GM19240 (cell line): Measurements from ENCODE around the gene PTPRF.
A peak's percentile ranks its signal among the peaks of the same experiment; 100 is the strongest.
"Not testable (repeated sequence)": the region's sequence is repeated elsewhere in the genome, so short reads cannot be mapped to it uniquely, and the experiment has no call there.

Experiments used
- DNase-seq: peaks from one replicate; pipeline ENCODE4 v3.0.0; 2011; ENCODE audit warnings: low spot score; ENCODE audit not compliant: insufficient read length

PTPRF gene

DNA sequence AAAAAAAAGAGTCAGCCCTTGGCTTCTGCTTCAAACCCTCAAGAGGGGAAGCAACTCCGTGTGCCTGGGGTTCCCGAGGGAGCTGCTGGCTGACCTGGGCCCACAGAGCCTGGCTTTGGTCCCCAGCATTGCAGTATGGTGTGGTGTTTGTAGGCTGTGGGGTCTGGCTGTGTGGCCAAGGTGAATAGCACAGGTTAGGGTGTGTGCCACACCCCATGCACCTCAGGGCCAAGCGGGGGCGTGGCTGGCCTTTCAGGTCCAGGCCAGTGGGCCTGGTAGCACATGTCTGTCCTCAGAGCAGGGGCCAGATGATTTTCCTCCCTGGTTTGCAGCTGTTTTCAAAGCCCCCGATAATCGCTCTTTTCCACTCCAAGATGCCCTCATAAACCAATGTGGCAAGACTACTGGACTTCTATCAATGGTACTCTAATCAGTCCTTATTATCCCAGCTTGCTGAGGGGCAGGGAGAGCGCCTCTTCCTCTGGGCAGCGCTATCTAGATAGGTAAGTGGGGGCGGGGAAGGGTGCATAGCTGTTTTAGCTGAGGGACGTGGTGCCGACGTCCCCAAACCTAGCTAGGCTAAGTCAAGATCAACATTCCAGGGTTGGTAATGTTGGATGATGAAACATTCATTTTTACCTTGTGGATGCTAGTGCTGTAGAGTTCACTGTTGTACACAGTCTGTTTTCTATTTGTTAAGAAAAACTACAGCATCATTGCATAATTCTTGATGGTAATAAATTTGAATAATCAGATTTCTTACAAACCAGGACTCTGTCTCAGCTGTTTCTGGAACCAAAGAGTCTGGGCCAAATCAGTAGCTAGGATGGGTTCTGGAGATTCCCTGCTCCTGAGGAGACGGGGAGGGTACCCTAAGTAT lies 92.5 kb downstream of the PTPRF start:
- no peak for DNase-seq

DNA sequence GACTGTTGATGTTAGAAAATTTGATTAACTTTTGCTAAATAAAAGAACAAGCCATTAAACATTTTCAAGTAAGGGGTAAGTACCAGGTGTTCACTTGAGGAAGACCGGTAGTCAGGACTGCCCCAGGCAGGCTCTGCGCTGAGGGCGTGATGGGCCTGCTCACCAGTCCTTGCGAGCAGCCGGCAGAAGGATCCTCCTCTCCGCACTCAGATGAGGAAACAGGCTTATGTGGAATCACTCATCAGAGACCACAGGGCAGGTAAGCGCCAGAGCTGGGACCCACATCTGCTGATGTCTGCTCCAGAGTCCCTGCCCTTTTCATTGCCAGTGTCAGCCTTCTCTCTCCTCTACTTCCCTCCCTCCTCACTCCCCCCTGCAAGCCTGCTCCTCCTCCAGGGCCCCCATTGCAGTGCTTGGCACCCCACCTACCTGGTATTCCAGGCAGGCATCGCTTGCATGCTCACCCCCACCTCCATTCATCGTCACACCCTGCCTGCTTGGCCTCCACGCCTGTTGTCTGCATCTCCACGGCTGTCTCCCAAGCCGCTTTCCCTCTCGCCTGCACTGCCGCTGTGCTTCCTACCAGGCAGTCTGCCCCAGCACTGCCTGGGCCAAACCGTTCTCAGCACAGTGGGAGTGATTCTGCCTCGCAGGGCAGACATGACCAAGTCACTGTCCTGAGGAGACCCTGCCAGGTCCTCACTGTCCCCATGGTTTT lies 94.5 kb downstream of the PTPRF start:
- no peak for DNase-seq

DNA sequence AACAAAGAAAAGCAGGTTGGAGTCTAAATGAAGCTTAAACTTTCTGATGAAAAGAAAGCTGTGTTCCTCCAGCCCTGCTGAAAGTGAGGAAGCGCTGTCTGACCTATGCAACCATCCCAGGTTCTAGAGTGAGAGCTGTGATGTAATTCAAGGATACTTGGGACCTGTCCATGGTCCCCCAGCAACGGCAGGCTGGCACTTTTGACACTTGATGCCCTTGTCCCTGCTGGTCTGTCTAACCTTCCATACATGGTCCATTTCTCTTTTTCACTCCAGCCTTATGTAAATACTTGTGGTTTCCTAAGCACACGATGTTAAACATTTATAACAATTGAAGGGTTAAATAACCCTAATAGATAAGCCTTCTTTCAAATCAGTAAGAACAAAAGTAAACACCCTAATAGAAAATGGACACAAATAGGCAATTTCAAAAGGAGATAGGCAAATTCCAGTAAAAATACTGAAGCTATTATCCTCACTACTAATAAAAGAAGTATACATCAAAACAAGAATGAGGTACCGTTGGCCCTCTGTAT lies 101.5 kb downstream of the PTPRF start:
- no peak for DNase-seq

DNA sequence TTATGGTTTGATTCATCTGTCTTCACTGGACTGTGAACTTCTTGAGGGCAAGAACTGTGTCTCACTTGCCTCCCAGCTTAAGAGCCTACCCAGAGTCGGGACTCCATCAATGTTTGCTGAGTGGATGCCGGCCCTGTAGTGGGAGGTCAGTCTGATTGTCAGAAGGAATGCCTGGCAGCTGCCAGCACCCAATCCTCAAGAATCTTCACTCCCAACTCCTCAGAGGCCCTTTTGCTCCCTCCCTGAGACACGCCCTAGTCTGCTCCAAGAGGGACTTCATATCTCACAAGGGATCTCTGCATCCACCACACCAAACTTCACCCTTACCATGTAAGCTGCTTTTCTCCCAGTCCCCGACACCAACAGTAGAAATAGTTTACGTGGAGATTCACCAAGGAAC lies 104.0 kb downstream of the PTPRF start:
- DNase-seq, result no peak

DNA sequence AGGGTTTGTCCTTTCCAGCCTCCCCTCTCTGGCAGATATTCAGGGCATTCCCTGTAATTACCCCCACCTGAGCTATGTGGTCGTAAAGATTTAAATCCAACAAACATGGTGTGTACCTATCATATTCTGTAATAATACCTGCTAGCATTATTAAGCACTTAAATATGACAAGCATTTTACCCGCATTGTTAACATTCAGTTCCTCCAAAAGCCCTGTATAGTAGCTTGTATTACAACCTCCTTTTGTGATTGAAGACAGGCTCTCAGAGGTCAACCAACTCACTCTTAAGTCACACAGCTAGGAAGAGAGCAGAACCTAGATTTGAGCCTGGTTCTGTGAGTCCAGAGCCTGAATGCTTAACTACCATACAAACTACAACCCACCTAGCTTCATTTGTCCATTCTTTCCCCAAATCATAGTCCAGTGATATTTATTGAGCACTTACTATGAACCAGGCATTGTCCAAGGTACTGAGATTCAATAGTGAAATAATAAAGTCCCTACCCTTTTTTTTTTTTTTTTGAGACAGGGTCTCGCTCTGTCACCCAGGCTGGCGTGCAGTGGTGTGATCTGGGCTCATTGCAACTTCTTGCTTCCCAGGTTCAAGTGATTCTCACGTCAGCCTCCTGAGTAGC lies 105.4 kb downstream of the PTPRF start:
- no peak for DNase-seq

DNA sequence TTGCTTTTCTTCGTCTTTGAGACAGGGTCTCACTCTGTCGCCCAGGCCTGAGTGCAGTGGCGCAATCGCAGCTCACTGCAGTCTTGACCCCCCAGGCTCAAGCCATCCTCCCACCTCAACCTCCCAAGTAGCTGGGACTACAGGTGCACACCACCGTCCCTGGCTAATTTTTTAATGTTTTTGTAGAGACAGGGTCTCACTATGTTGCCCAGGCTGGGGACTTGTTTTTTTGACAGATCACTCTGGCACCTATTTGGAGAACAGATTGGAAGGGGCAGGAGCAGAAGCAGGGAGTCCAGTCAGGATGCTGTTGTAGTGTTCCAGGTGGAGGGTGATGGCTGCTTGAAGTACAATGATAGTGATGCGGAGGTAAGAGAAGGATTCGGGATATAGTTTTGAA lies 106.6 kb downstream of the PTPRF start:
- no peak for DNase-seq

DNA sequence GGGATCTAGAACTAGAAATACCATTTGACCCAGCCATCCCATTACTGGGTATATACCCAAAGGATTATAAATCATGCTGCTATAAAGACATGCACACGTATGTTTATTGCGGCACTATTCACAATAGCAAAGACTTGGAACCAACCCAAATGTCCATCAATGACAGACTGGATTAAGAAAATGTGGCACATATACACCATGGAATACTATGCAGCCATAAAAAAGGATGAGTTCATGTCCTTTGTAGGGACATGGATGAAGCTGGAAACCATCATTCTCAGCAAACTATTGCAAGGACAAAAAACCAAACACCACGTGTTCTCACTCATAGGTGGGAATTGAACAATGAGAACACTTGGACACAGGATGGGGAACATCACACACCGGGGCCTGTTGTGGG lies 107.7 kb downstream of the PTPRF start:
- DNase-seq, result not testable (repeated sequence)

DNA sequence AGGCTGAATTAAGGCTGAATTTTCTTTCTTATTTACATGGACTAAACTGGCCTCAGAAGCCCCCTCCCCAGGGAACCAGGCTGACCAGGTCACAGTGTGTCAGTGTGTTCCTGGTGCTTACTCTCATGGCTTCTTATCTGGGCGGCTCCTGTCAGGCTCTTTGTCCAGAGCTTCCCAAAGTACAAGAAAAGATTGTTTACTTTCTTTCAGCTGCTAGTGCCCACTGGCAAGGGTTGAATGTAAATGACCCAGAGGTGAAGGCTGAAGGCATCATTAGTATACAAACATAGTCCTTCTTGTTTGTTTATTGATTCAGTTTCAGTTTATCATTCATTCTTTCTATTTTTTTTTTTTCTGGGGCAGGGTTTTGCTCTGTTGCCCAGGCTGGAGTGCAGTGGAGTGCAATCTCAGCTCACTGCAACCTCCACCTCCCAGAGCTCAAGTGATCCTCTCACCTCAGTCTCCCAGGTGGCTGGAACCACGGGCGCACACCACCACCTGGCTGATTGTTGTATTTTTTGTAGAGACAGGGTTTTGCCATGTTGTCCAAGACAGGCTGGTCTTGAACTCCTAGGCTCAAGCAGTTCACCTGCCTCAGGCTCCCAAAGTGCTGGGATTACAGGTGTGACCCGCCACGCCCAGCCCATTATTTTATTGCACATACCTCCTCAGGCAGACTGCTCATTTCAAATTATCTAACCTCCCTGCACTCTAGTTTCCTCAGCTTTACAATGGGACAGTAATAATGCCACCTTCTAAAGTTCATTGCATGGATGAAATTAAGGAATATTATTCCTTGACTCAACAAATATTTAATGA lies 109.5 kb downstream of the PTPRF start:
- DNase-seq, result no peak

DNA sequence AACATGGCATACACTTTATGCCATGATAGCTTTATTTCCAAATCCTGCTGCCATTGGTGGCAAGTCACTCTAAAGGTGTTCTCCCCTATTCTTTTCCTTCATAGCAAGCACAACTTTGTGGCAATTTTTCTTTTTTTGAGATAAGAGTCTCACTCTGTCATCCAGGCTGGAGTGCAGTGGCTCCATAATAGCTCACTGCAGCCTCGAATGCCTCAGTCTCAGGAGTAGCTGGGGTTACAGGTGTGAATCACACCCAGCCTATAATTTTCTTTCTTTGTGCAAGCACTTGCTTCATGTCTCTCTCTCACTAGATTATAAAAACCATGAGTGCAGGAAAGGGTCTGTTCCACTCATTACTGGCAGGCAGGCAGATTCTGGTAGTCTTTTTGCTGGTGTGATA lies 113.9 kb downstream of the PTPRF start:
- DNase-seq, result no peak

DNA sequence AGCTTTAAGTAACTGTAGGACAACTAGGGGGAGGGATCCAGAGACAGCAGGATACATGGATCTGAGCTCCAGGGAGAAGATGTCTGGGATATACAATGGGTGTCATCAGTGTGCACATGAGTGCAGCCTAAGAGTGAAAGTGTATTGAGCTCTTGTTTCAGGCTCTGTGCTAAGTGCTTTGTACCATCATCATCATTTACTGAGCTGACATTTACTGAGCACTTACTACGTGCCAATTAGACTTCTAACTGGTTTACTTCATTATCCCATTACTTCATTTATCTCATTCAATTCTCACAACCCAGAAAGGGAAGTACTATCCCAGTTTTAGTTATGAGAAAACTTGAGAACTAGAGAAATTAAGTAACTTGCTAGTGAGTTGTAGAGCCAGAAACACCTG lies 114.8 kb downstream of the PTPRF start:
- DNase-seq, result no peak

DNA sequence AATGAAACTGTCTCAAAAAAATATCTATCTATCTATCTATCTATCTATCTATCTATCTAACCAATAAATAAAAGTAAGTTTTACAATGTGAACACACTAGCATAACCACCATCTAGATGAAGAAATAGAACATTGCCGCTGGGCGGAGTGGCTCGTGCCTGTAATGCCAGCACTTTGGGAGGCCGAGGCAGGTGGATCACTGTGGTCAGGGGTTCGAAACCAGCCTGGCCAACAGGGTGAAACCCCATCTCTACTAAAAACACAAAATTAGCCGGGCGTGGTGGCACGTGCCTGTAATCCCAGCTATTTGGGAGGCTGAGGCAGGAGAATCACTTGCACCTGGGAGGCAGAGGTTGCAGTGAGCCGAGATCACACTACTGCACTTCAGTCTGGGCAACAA lies 116.6 kb downstream of the PTPRF start:
- not testable (repeated sequence) for DNase-seq

DNA sequence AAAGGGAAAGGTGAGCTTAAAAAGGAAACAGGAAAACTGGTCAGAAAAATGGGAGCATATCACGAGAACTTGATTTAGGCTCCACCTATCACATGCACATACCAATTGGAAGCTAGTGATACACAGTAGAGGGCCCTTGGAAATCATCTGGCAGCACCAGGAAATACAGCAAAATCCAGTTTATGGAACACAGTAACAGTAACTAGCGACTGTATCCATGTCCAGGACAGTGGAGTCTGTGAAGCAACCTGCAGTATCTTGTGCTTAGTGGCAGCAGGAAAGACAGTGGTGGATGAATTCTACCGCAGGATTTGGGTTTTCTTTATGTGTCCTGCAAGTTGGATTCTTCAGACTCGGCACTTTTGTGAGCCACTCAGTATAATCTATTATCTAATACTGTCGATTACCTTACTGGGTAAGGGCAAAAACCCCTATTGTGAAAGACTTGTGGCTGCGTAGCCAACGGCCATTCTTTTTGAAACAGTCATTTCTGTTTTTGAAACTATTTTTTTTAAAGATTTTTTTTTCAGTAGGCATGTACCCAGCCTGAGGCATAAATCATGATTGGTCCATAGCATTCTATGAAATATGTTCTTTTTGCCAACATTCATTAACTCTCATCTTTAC lies 117.7 kb downstream of the PTPRF start:
- DNase-seq, result no peak

DNA sequence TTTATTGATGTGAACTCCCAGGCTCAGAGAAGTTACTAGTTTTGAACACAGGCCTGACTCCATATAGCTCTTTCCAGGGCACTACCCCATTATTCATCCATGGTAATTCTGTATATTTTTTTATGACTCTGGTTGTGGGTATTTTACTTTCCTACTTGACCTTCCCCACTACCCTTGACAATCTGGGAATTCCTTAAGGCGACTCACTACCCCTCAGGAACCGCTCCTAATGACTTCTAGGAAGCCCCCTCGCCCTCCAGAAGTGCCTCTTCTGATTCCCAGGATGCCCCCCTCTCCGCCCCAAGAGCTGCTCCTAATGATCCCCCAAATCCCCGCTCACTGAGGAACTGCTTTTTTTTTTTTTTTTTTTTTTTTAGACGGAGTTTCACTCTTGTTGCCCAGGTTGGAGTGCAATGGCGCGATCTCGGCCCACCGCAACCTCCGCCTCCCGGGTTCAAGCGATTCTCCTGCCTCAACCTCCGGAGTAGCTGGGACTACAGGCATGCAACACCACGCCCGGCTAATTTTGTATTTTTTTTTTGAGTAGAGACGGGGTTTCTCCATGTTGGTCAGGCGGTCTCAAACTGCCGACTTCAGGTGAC lies 118.3 kb downstream of the PTPRF start:
- no peak for DNase-seq

DNA sequence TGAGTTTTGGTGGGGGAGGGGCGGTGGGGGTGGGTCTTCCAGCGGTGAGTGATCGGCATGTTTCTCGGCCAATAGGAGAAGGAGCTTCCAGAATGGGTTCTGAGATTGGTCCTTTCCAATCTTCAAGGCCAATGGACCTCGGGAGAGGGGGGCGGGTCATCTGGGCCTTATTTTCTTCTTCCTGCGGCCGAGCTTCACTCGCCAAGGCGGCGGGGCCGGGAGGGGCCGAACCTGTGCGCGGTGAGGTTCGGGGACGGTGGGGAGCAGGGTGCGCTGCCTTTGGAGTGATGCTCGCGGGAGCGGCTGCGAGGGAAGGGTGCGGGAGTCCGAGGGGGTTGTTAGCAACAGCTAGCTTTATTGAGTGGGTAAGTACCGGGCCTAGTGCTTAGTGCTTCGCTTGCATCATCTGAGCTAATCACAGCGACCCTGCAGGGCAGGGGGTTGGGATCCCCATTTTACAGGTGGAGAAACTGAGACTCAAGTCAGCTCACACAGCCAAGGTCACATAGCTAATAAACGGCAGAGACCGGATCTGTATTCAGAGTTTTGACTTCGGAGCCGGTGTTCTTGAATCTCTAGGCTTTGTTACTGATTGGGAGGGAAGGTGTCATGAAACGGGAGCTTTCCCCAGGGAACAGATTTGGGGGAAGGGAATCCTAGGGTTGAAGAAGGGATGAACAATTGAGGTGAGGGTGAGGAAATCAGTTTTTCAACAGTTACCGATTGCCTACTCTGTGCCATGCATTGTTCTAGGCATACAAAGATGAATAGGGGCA lies 119.8 kb downstream of the PTPRF start:
- peak; percentile 96 for DNase-seq

DNA sequence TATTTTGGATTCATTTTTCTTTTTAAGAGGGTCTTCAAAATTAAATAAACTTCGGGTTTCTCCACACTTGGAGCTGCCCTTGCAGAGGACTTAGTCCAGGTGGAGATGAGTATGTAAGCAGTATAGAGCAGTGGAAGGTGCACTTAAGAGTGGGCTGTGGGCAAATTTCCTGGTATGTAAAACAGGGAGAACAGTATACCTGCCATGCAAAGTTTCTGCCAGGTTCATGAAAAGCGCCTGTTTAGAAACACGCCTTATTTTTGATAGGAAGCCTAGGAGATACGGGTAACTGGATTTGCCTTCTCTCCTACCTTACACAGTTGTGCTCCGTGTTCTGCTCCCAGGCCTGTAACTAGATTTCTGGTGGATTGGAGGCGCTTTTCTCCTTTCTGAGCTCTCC lies 120.5 kb downstream of the PTPRF start:
- DNase-seq, result no peak

DNA sequence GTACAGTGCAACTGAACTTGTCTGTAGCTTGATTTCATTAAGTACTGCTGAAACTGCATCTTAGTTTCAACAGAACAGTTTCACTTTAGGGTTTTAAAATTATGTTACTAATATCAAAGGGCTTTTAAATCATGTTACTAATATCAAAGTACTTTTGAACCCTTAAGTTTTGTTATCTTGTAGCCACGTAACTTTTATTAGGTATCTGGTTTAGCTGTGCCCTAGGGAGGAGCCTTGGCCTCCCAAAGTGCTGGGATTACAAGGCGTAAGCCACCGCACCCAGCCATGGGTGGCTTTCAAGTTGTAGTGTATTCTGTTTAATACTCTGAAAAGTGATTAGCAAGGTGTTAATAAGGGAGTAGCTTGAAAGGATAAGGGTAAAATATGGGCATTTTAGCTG lies 121.2 kb downstream of the PTPRF start:
- no peak for DNase-seq

DNA sequence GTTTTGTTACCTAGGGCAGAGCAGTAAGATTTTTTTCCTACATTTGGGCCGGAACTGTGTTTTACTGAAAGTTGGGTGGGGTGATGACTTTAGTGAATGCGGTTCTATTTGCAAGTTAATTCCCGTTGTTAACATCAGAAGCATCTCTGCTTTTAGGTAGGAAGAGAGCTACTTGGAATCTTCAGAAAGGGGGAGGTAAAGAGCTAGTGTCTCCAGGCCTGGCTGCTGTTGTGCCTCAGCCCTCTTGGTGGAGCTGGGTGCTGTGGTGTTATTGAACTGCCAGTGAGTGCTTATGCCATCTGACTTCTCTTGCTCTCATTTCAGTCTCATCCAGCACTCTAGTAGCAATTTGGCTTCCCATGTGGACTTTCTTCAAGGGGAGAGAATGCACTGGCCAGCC lies 122.7 kb downstream of the PTPRF start:
- DNase-seq, result no peak

DNA sequence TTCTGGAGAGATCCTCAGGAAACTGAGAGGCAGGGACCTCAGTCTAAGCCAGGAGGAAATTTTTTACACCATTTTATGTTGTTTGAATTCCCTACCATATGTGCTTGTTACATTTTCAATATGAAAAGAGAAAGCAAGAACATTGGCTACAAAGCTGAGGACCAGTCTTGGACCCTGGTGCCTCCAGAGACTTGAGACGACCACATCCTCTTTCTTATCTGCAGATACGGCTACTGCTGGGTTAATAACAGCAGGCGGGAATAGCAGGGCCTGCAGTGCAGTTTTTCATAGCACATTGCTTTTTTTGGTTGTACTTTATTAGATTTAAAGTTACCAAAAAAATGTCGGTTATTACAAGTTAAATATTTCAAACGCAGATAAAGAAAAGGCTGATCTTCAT lies 123.2 kb downstream of the PTPRF start:
- no peak for DNase-seq

DNA sequence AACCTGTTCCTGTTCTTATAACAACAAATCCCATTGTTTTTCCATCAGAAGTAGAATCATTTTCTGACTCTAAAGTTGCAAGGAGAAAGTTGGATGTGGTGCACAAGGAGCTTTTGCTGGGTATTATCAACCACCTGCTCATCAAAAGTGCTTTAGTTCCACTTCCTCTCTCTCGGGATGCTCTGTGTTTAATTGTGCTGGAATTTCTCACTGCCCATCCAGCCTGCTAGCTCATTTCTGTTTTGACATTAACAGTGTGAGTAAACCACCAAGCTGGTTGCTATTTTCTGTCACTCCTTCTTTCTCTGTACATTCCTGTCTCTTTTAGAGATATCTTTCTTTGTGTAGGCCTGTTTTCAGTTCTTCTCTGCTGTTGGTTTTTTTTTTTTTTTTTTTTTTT lies 125.3 kb downstream of the PTPRF start:
- DNase-seq, result no peak
